HEK293 (cell line): ENCODE data around the gene DGCR2.
A peak's percentile ranks its signal among the peaks of the same experiment; 100 is the strongest.

Source experiments
- CTCF ChIA-PET: fragments of 350-600 bp; formaldehyde crosslinking; extraction: SDS; loops from one replicate; lab custom pipeline; 2021; ENCODE audit warnings: antibody characterized with exemption; lab: Yijun Ruan, JAX
- POLR2A ChIA-PET: fragments of 300-600 bp; formaldehyde crosslinking; extraction: SDS; loops from one replicate; lab custom pipeline; 2020; ENCODE audit warnings: antibody characterized with exemption, inconsistent platforms; lab: Yijun Ruan, JAX
- H3K27ac ChIP-seq: fragments of 200-500 bp; sonication (Bioruptor generic); 2 replicates; pipeline ENCODE4 v1.5.1; 2014; ENCODE audit warnings: low read depth, low read length, control low read depth, inconsistent platforms; ENCODE audit errors: extremely low read depth
- H3K36me3 ChIP-seq, 2 experiments: fragments of 200-500 bp in 1 of 2; sonication (Bioruptor generic) in 1 of 2; 1 replicate in 1 of 2; 2 replicates in 1 of 2; pipeline ENCODE4 v1.5.1; 2014 to 2017; ENCODE audit warnings: inconsistent platforms in 2 of 2, low read length in 2 of 2; ENCODE audit not compliant: control insufficient read depth in 2 of 2, insufficient read depth in 1 of 2
- H3K4me1 ChIP-seq: fragments of 200-500 bp; sonication (Bioruptor generic); 2 replicates; pipeline ENCODE4 v1.5.1; 2014; ENCODE audit warnings: mild to moderate bottlenecking, low read length, inconsistent platforms; ENCODE audit not compliant: control insufficient read depth, insufficient read depth
- H3K4me3 ChIP-seq: 2 replicates; pipeline ENCODE4 v1.5.1; 2011; ENCODE audit warnings: low read depth, mild to moderate bottlenecking, control low read depth, low read length, moderate library complexity
- H3K9me3 ChIP-seq: fragments of 200-500 bp; sonication (Bioruptor generic); 2 replicates; pipeline ENCODE4 v1.5.1; 2014; ENCODE audit warnings: low read depth, low read length, inconsistent platforms; ENCODE audit not compliant: control insufficient read depth, insufficient read depth
- EGR2 ChIP-seq: fragments of 450-650 bp; formaldehyde crosslinking; IDR thresholded peaks from 2 replicates; pipeline ENCODE4 v1.5.1; 2016; ENCODE audit warnings: low read depth, missing biosample characterization, missing genetic modification characterization
- FEZF1 ChIP-seq: fragments of 450-650 bp; formaldehyde crosslinking; IDR thresholded peaks from 2 replicates; pipeline ENCODE4 v1.5.1; 2016; ENCODE audit warnings: missing biosample characterization, missing genetic modification characterization
- GLI2 ChIP-seq: fragments of 450-650 bp; formaldehyde crosslinking; IDR thresholded peaks from 2 replicates; pipeline ENCODE4; 2017; ENCODE audit warnings: missing biosample characterization, missing genetic modification characterization, low read depth, borderline replicate concordance
- HOXC10 ChIP-seq: sonication (generic); formaldehyde crosslinking; IDR thresholded peaks from 2 replicates; pipeline ENCODE4 v1.8.1; 2023; ENCODE audit warnings: mild to moderate bottlenecking, missing genetic modification reagents
- KLF16 ChIP-seq: fragments of 450-650 bp; formaldehyde crosslinking; IDR thresholded peaks from 2 replicates; pipeline ENCODE4 v1.5.1; 2017; ENCODE audit warnings: missing biosample characterization, missing genetic modification characterization
- PRDM1 ChIP-seq: fragments of 450-650 bp; formaldehyde crosslinking; IDR thresholded peaks from 2 replicates; pipeline ENCODE4; 2016; ENCODE audit warnings: missing biosample characterization, missing genetic modification characterization
- SCRT1 ChIP-seq: fragments of 450-650 bp; formaldehyde crosslinking; IDR thresholded peaks from 2 replicates; pipeline ENCODE4 v1.5.1; 2016; ENCODE audit warnings: missing biosample characterization, missing genetic modification characterization, borderline replicate concordance
- SCRT2 ChIP-seq: fragments of 450-650 bp; formaldehyde crosslinking; IDR thresholded peaks from 2 replicates; pipeline ENCODE4 v1.5.1; 2016; ENCODE audit warnings: missing biosample characterization, missing genetic modification characterization
- ZEB2 ChIP-seq: fragments of 450-650 bp; formaldehyde crosslinking; IDR thresholded peaks from 2 replicates; pipeline ENCODE4 v1.5.1; 2016; ENCODE audit warnings: missing biosample characterization, missing genetic modification characterization
- ZNF157 ChIP-seq: fragments of 450-650 bp; formaldehyde crosslinking; IDR thresholded peaks from 2 replicates; pipeline ENCODE4 v1.5.1; 2016; ENCODE audit warnings: missing biosample characterization, missing genetic modification characterization
- ZNF221 ChIP-seq: fragments of 450-650 bp; formaldehyde crosslinking; IDR thresholded peaks from 2 replicates; pipeline ENCODE4 v1.5.1; 2017; ENCODE audit warnings: missing biosample characterization, missing genetic modification characterization, borderline replicate concordance
- ZNF248 ChIP-seq: fragments of 450-650 bp; formaldehyde crosslinking; IDR thresholded peaks from 2 replicates; pipeline ENCODE4 v1.5.1; 2017; ENCODE audit warnings: missing biosample characterization, missing genetic modification characterization
- ZNF292 ChIP-seq: fragments of 450-650 bp; formaldehyde crosslinking; IDR thresholded peaks from 2 replicates; pipeline ENCODE4 v1.5.1; 2016; ENCODE audit warnings: low read depth, missing biosample characterization, missing genetic modification characterization, borderline replicate concordance
- ZNF350 ChIP-seq: fragments of 450-650 bp; formaldehyde crosslinking; IDR thresholded peaks from 2 replicates; pipeline ENCODE4 v1.5.0; 2017; ENCODE audit warnings: missing biosample characterization, mild to moderate bottlenecking, missing genetic modification characterization
- ZNF416 ChIP-seq: fragments of 450-650 bp; formaldehyde crosslinking; IDR thresholded peaks from 2 replicates; pipeline ENCODE4 v1.5.1; 2016; ENCODE audit warnings: missing biosample characterization, missing genetic modification characterization
- TF ChIP-seq, protein P1 (sequence below): fragments of 450-650 bp; formaldehyde crosslinking; IDR thresholded peaks from 2 replicates; pipeline ENCODE4 v1.5.1; 2017; ENCODE audit warnings: missing biosample characterization, missing genetic modification characterization
- TF ChIP-seq, protein P2 (sequence below): fragments of 450-650 bp; formaldehyde crosslinking; IDR thresholded peaks from 2 replicates; pipeline ENCODE4 v1.5.1; 2016; ENCODE audit warnings: missing biosample characterization, missing genetic modification characterization
- TF ChIP-seq, protein P3 (sequence below): sonication (generic); formaldehyde crosslinking; IDR thresholded peaks from 2 replicates; pipeline ENCODE4 v1.8.1; 2022; ENCODE audit warnings: mild to moderate bottlenecking, moderate library complexity, missing genetic modification reagents
- TF ChIP-seq, protein P4 (sequence below): fragments of 450-650 bp; formaldehyde crosslinking; IDR thresholded peaks from 2 replicates; pipeline ENCODE4 v1.5.1; 2016; ENCODE audit warnings: missing biosample characterization, missing genetic modification characterization
- TF ChIP-seq, protein P5 (sequence below): fragments of 450-650 bp; formaldehyde crosslinking; IDR thresholded peaks from 2 replicates; pipeline ENCODE4 v1.5.1; 2016; ENCODE audit warnings: missing biosample characterization, missing genetic modification characterization, low read depth
- TF ChIP-seq, protein P6 (sequence below): fragments of 450-650 bp; formaldehyde crosslinking; optimal IDR thresholded peaks from 2 replicates; pipeline ENCODE3; 2016; ENCODE audit warnings: missing biosample characterization, mild to moderate bottlenecking, missing genetic modification characterization

Gene DGCR2

DNA sequence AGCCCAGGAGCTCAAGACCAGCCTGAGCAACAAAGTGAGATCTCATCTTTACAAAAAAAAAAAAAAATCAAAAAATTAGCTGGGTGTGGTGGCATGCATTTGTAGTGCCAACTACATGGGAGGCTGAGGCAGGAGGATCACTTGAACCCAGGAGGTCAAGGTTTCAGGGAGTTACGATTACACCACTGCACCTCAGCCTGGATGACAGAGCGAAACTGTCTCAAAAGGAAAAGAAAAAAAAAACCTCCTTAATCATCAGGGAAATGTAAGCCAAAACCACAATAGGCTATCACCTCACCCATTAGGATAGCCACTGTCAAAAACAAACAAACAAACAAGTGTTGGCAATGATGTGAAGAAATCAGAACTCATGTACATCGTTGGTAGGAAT lies 13.4 kb downstream of the DGCR2 start:
- H3K27ac ChIP-seq: no peak overlapping the region
- H3K36me3 ChIP-seq: peaks cover 0 to 10% of the 10 kb centered on the region in 2 experiments; a peak in 1 of 3 replicates
- TF ChIP-seq, protein P1, sequence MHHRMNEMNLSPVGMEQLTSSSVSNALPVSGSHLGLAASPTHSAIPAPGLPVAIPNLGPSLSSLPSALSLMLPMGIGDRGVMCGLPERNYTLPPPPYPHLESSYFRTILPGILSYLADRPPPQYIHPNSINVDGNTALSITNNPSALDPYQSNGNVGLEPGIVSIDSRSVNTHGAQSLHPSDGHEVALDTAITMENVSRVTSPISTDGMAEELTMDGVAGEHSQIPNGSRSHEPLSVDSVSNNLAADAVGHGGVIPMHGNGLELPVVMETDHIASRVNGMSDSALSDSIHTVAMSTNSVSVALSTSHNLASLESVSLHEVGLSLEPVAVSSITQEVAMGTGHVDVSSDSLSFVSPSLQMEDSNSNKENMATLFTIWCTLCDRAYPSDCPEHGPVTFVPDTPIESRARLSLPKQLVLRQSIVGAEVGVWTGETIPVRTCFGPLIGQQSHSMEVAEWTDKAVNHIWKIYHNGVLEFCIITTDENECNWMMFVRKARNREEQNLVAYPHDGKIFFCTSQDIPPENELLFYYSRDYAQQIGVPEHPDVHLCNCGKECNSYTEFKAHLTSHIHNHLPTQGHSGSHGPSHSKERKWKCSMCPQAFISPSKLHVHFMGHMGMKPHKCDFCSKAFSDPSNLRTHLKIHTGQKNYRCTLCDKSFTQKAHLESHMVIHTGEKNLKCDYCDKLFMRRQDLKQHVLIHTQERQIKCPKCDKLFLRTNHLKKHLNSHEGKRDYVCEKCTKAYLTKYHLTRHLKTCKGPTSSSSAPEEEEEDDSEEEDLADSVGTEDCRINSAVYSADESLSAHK (tag by site-specific recombination): 0 out of 2 replicates have a peak, but pooled peaks have one; percentile 9
- TF ChIP-seq ZNF416 (tag by site-specific recombination) (no peak), EGR2 (no peak), ZNF292 (tag by site-specific recombination) (no peak), KLF16 (tag by site-specific recombination) (no peak), ZEB2 (tag by site-specific recombination) (no peak)
- H3K4me1 ChIP-seq: peaks cover 9% of the 10 kb centered on the region
- CTCF ChIA-PET: interaction anchor here (0.8 kb wide), 1 partner anchor 9 kb away, joined by 3 read pairs; no protein-coding TSS in a partner anchor
- no peak overlapping the region for H3K4me3 ChIP-seq
- H3K9me3 ChIP-seq: no peaks in the 10 kb centered on the region
- POLR2A ChIA-PET: interaction anchor here (0.7 to 1.0 kb wide), 2 partner anchors 8 to 36 kb away, joined by 3 to 8 read pairs; partner anchors contain the start of gene ESS2

DNA sequence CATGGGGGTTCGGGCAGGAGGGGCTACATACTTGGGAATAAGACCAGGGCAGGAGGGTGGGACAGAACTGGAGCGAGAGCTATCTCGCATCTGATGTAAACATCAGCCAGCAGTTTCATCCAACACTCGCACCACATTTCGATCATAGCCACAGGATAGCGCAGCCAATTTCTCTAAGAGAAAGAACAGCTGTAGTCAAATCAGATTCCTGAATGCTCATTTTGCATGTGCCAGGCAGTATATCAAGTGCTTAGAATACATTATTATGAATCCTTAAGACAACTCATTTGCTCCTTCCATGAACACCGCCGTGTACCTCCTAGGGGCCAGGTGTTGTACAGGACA lies 14.5 kb downstream of the DGCR2 start:
- Histone ChIP-seq H3K27ac (no peak overlapping the region), H3K9me3 (no peaks in the 10 kb centered on the region), H3K36me3 (peaks cover 0 to 10% of the 10 kb centered on the region in 2 experiments; a peak in 2 of 3 replicates), H3K4me3 (no peak overlapping the region), H3K4me1 (peaks cover 13% of the 10 kb centered on the region)
- POLR2A ChIA-PET: interaction anchor here (0.8 to 1.0 kb wide), 2 partner anchors 37 to 49 kb away, joined by 3 read pairs; partner anchors contain the start of gene ESS2
- CTCF ChIA-PET: interaction anchor here (0.6 to 2.2 kb wide), 6 partner anchors 8 to 98 kb away, joined by 3 to 7 read pairs (median 3); partner anchors contain the start of genes ESS2 and SLC25A1
- TF ChIP-seq ZNF157 (tag by site-specific recombination) (no peak), PRDM1 (tag by site-specific recombination) (0 out of 2 replicates have a peak, but pooled peaks have one; percentile 3), ZNF350 (no peak), HOXC10 (no peak), ZNF221 (no peak), SCRT1 (tag by site-specific recombination) (no peak), ZNF248 (tag by site-specific recombination) (no peak), FEZF1 (peak; percentile 39), GLI2 (tag by site-specific recombination) (no peak), SCRT2 (tag by site-specific recombination) (no peak)
- TF ChIP-seq, protein P2, sequence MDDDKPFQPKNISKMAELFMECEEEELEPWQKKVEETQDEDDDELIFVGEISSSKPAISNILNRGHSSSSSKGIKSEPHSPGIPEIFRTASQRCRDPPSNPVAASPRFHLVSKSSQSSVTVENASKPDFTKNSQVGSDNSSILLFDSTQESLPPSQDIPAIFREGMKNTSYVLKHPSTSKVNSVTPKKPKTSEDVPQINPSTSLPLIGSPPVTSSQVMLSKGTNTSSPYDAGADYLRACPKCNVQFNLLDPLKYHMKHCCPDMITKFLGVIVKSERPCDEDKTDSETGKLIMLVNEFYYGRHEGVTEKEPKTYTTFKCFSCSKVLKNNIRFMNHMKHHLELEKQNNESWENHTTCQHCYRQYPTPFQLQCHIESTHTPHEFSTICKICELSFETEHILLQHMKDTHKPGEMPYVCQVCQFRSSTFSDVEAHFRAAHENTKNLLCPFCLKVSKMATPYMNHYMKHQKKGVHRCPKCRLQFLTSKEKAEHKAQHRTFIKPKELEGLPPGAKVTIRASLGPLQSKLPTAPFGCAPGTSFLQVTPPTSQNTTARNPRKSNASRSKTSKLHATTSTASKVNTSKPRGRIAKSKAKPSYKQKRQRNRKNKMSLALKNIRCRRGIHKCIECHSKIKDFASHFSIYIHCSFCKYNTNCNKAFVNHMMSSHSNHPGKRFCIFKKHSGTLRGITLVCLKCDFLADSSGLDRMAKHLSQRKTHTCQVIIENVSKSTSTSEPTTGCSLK (tag by site-specific recombination): no peak
- TF ChIP-seq, protein P3, sequence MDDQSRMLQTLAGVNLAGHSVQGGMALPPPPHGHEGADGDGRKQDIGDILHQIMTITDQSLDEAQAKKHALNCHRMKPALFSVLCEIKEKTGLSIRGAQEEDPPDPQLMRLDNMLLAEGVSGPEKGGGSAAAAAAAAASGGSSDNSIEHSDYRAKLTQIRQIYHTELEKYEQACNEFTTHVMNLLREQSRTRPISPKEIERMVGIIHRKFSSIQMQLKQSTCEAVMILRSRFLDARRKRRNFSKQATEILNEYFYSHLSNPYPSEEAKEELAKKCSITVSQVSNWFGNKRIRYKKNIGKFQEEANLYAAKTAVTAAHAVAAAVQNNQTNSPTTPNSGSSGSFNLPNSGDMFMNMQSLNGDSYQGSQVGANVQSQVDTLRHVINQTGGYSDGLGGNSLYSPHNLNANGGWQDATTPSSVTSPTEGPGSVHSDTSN (CRISPR knock-in tag): no peak
- TF ChIP-seq, protein P4, sequence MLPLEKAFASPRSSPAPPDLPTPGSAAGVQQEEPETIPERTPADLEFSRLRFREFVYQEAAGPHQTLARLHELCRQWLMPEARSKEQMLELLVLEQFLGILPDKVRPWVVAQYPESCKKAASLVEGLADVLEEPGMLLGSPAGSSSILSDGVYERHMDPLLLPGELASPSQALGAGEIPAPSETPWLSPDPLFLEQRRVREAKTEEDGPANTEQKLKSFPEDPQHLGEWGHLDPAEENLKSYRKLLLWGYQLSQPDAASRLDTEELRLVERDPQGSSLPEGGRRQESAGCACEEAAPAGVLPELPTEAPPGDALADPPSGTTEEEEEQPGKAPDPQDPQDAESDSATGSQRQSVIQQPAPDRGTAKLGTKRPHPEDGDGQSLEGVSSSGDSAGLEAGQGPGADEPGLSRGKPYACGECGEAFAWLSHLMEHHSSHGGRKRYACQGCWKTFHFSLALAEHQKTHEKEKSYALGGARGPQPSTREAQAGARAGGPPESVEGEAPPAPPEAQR: no peak
- TF ChIP-seq, protein P5, sequence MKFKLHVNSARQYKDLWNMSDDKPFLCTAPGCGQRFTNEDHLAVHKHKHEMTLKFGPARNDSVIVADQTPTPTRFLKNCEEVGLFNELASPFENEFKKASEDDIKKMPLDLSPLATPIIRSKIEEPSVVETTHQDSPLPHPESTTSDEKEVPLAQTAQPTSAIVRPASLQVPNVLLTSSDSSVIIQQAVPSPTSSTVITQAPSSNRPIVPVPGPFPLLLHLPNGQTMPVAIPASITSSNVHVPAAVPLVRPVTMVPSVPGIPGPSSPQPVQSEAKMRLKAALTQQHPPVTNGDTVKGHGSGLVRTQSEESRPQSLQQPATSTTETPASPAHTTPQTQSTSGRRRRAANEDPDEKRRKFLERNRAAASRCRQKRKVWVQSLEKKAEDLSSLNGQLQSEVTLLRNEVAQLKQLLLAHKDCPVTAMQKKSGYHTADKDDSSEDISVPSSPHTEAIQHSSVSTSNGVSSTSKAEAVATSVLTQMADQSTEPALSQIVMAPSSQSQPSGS (tag by site-specific recombination): no peak
- TF ChIP-seq, protein P6, sequence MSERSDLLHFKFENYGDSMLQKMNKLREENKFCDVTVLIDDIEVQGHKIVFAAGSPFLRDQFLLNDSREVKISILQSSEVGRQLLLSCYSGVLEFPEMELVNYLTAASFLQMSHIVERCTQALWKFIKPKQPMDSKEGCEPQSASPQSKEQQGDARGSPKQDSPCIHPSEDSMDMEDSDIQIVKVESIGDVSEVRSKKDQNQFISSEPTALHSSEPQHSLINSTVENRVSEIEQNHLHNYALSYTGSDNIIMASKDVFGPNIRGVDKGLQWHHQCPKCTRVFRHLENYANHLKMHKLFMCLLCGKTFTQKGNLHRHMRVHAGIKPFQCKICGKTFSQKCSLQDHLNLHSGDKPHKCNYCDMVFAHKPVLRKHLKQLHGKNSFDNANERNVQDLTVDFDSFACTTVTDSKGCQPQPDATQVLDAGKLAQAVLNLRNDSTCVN (tag by site-specific recombination): no peak
- TF ChIP-seq, all 188 proteins: peak for 2
